Bronchial epithelial cell (primary cell): ENCODE data around the gene CACNA1C. TPM values are rescaled to one million over a fixed set of nuclear protein-coding genes. Genes with fewer than 3 reads are reported as not detected.

Experiments used
- DNase-seq: peaks from one replicate; pipeline ENCODE4 v3.0.0-alpha.2; 2010; ENCODE audit warnings: low read depth
- FAIRE-seq: peaks from 2 replicates; lab custom pipeline; 2011; peaks lifted over from hg19 to GRCh38; lab: Jason Lieb, UNC
- H3K27me3 ChIP-seq: 2 replicates; pipeline ENCODE4 v1.5.1; 2011; ENCODE audit warnings: low read length; ENCODE audit not compliant: control insufficient read depth, insufficient read depth
- H3K36me3 ChIP-seq: 2 replicates; pipeline ENCODE4 v1.5.1; 2011; ENCODE audit warnings: low read length; ENCODE audit not compliant: control insufficient read depth, insufficient read depth
- H3K4me3 ChIP-seq: 2 replicates; pipeline ENCODE4 v1.5.1; 2011; ENCODE audit warnings: mild to moderate bottlenecking, low read depth, low read length, control low read depth
- CTCF ChIP-seq: IDR thresholded peaks from 2 replicates; pipeline ENCODE4 v1.5.1; 2011; ENCODE audit warnings: mild to moderate bottlenecking, moderate library complexity, low read length, control low read depth, inconsistent platforms; ENCODE audit not compliant: insufficient read depth, severe bottlenecking
- total RNA-seq: library from RNA; depleted of rRNA; stranded (reverse); fragments of >200 nt; gene quantifications from 2 replicates; pipeline ENCODE4 v1.2.1, GENCODE V29; 2014

The CACNA1C gene
- total RNA-seq, 1 donor from 2014 or later, result not detected

GRCh38 chr12:2268471-2269286 lies 215.9 kb downstream of the CACNA1C start:
- DNase-seq (peak; percentile 63), FAIRE-seq (peak; percentile 36)
- Histone ChIP-seq H3K36me3 (no peaks in the 10 kb centered on the region), H3K4me3 (no peak overlapping the region), H3K27me3 (no peaks in the 10 kb centered on the region)
- TF ChIP-seq CTCF, result no peak

GRCh38 chr12:2270846-2271245 lies 218.1 kb downstream of the CACNA1C start:
- TF ChIP-seq CTCF, result no peak
- Histone ChIP-seq H3K27me3 (no peaks in the 10 kb centered on the region), H3K4me3 (no peak overlapping the region), H3K36me3 (no peaks in the 10 kb centered on the region)
- no peak for FAIRE-seq
- no peak for DNase-seq

- TF ChIP-seq CTCF, result no peak
Observed at GRCh38 chr12:2271961-2272360, 219.2 kb downstream of the CACNA1C start.

GRCh38 chr12:2273288-2273687 lies 220.5 kb downstream of the CACNA1C start:
- DNase-seq (no peak), FAIRE-seq (no peak)
- H3K36me3 ChIP-seq, result no peaks in the 10 kb centered on the region
- H3K4me3 ChIP-seq, result no peak overlapping the region
- no peaks in the 10 kb centered on the region for H3K27me3 ChIP-seq
- TF ChIP-seq CTCF, result no peak

More at GRCh38 chr12:2271961-2272360, 219.2 kb downstream of the CACNA1C start:
- Histone ChIP-seq H3K36me3 (no peaks in the 10 kb centered on the region), H3K27me3 (no peaks in the 10 kb centered on the region), H3K4me3 (no peak overlapping the region)
- DNase-seq (no peak), FAIRE-seq (no peak)

- DNase-seq, result no peak
- H3K27me3 ChIP-seq, result no peaks in the 10 kb centered on the region
- no peak for TF ChIP-seq CTCF
- FAIRE-seq, result no peak
- no peak overlapping the region for H3K4me3 ChIP-seq
- no peaks in the 10 kb centered on the region for H3K36me3 ChIP-seq
Observed at GRCh38 chr12:2273751-2274150, 221.0 kb downstream of the CACNA1C start.
